ENCODE results near the gene GTPBP2.
"Not testable (repeated sequence)": the region's sequence is repeated elsewhere in the genome, so short reads cannot be mapped to it uniquely, and the experiment has no call there.

Gene GTPBP2

DNA sequence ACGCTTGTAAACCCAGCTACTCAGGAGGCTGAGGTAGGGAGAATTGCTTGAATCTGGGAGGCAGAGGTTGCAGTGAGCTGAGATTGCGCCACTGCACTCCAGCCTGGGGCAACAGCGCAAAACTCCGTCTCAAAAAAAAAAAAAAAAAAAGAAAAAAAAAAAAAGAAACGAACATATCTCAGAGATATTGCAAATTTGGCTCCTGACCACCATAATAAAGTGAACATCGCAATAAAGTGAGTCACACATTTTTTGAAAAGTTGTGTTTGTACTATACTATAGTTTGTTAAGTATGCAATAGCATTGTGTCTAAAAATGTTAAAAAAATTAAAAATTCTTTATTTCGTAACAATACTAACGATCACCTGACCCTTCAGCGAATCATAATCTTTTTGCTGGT, 29.1 kb upstream of the GTPBP2 start:
- no peak for DNase-seq

DNA sequence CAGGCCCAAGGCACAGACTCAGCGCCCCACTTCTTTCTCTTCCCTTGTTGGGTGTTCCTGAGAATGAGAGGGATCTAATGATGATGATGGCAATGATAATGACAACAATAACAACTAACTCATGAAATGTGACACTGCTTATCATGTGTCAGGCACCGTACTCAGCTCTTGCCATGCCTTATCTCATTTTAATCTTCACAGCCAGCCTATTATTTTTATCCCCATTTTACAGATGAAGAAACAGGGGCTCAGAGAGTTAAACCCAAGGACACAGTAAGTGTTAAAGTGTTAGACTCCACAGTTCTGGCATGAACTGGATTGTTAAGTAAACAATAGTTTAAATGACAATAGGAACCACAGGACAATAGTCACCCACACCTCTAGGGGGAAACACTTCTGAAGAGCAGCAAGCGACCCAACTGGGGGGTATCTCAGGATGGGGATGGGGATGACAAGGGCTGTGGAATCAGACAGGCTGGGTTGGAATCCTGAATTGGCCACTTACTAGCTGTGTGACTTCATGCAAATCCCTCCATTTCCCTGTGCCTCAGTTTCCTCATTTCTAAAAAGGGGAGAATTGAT, 28.2 kb upstream of the GTPBP2 start:
- DNase-seq: no peak

DNA sequence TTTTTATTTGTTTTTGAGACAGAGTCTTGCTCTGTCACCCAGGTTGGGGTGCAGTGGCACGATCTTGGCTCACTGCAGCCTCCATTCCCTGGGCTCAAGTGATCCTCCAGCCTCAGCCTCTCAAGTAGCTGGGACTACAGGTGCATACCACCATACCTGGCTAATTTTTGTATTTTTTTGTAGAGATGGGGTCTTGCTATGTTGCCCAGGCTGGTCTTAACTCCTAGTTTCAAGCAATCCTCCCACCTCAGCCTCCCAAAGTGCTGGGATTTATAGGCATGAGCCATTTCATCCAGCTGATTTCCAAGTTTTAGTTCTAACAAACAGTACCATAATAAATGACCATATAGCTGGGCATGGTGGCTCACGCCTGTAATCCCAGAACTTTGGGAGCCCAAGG, 23.8 kb upstream of the GTPBP2 start:
- DNase-seq: not testable (repeated sequence)

DNA sequence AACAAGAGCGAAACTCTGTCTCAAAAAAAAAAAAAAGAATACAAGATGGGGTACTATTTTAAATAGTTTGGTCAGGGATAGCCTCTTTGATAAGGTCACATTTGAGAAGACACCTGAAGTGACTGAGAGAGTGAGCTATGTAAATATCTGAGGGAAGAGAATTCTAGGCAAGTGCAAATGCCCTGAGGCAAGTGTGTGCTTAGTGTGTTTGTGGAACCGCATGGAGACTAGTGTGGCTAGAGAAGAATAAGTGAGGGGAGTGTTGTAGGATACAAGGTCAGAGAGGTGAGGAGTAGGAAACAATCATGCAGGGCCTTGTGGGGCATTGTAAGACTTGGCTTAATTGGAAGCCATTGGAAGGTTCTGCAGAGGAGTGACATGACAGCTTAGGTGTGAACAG, 19.2 kb upstream of the GTPBP2 start:
- DNase-seq: no peak

DNA sequence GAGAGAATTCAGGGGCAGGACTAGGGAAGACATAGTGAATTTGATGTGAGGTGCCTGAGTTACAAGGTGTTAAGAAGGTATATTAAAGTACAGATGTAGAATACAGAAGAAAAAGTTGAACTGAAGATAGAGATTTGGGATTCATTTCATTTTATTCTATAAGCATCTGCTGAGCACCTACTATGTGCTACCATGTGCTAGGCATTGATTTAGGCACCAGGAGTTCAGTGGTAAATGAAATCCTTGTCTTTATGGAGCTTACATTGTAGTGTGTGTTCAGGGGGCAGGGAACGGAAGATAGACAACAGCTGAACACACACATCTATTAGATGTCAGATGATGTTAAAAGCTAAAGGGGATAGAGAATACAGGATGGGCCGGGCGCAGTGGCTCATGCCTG, 18.5 kb upstream of the GTPBP2 start:
- no peak for DNase-seq

DNA sequence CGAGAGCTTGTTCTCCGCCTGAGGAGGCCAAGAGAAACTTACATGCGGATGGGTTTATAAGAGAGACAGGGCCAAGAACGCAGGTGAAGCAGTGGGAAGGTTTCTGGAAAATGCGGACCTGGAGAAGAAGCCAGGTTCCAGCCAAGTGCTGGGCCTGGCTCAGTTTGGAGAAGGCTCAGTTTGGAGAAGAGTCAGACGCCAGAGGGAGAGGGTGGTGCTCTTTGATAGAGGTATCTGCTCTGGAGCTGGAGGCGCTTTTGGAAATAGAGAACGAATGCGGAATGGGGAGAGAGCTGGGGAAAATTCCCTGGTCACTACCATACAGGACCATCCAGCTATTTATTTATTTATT, 16.5 kb upstream of the GTPBP2 start:
- no peak for DNase-seq

DNA sequence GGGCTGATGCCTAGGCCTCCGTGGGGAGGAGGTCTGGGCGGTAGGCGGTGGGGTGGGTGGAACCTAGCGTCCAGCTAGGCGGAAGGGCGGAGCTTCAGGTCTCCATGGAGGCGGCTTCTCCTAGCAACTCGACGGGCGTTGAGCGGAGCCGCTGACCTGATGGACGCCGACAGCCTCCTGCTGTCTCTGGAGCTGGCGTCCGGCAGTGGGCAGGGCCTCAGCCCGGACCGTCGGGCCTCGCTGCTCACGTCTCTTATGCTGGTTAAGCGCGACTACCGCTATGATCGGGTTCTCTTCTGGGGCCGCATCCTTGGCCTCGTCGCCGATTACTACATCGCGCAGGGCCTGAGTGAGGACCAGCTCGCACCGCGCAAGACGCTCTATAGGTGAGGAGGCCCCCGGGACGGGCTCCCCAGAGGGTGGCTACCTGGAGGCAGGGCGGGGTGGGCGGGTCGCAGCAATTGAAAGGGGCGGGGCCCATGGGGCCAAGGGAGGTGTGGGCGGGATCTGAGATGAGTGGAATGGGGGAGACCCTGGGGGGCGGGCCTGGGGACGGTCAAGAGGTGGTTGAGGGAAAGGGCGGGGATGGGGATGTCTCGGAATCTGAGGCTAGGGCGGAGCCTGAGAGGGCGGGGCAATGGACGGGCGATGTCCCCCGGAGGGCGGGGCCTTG, 16.0 kb upstream of the GTPBP2 start, which contains the start of gene RSPH9:
Gene RSPH9 (plus strand): TSS at position 97 of the 673 bp plus-strand sequence. CDS start 63 bp downstream, at position 160.
- no peak for DNase-seq

DNA sequence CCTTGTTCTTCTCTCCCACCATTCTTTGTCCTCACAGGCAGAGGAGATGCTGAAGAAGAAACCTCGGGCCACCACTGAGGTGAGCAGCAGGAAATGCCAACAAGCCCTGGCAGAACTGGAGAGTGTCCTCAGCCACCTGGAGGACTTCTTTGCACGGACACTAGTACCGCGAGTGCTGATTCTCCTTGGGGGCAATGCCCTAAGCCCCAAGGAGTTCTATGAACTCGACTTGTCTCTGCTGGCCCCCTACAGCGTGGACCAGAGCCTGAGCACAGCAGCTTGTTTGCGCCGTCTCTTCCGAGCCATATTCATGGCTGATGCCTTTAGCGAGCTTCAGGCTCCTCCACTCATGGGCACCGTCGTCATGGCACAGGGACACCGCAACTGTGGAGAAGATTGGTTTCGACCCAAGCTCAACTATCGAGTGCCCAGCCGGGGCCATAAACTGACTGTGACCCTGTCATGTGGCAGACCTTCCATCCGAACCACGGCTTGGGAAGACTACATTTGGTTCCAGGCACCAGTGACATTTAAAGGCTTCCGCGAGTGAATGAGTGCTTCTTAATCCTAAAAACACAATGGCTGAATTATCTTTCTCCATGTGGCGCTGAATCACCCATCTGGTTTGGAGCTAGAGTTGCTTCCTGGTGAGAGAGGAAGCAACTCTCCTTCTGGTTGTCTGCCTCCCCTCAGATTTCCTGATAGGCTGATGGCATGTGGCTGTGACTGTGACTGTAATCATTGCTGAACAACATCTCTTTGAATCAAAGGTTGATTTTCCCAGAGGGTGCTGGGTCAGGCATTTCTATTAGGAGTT, 11.1 kb upstream of the GTPBP2 start:
- no peak for DNase-seq

DNA sequence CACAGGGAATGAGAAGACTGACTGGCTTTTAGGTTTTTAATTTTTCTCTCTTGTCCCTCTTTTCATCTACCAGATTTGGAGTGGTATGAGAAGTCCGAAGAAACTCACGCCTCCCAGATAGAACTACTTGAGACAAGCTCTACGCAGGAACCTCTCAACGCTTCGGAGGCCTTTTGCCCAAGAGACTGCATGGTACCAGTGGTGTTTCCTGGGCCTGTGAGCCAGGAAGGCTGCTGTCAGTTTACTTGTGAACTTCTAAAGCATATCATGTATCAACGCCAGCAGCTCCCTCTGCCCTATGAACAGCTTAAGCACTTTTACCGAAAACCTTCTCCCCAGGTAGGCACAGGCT, 7.2 kb upstream of the GTPBP2 start:
- DNase-seq: no peak

DNA sequence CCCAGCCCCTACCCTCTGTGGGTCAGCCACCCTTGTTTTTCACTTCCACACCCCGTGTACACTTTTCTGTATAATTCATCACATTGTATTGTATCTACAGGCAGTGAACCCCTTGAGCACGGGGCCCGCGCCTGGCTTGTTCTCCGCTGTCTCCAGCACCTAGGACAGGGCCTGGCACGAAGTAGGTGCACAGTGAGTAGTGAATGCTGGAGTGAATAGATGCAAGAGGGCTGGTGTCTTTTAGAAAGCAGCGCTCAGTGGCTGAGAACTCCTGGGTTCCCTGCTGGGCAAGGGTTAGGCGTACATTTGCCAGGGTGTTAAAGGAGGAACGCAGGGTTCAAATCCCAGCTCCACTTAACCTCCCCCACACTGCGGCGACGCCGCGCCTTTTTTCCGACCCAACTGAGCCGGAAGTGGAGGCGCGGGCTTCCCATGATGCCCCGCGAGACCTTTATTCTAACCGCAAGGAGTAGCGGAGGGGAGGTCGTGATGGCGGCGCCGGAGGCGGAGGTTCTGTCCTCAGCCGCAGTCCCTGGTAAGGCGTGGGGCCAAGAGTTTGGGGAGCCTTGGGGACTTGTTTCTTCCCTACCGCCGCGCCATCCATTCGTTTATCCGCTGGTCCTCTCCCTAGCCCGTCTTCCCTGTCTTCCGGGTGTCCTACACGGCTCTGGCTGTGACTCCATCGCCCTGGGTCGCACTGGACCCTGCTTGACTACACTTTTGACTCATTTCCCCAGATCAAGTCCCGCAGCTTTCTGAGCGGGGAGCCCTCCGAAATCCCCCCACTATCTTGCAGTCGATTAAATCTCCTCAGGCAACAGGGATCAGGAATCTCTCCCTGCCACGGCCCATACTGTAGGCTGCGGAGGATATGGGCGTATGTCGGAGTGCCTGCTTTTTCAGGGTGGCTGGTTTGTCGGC, 6.6 kb upstream of the GTPBP2 start, which contains the start of gene MAD2L1BP:
Gene MAD2L1BP (plus strand): TSS at position 454 of the 921 bp plus-strand sequence. CDS start 36 bp downstream, at position 490.
- peak; percentile 87 for DNase-seq

DNA sequence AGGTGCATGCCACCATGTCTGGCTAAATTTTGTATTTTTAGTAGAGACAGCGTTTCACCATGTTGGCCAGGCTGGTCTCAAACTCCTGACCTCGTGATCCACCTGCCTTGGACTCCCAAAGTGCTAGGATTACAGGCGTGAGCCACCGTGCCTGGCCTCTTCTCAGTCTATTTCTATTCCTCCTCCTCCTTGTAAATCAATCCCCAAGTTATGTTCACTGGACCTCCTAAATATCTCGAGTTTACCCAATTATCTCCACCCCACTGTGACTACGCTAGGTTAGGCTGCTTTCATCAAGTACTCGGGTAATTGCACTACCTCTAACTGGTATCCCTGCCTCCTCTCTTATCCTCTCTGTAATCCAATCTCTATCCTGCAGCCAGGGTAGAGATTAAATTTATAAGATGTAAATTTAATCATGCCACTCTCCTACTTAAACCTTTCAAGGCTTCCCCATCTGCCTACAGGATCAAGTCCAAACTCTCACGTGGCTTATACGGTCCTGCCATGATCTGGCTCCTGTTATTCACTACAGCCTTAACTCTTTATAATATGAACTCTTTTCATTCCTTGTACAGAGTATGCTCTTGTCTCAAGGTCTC, 5.7 kb upstream of the GTPBP2 start:
- no peak for DNase-seq

DNA sequence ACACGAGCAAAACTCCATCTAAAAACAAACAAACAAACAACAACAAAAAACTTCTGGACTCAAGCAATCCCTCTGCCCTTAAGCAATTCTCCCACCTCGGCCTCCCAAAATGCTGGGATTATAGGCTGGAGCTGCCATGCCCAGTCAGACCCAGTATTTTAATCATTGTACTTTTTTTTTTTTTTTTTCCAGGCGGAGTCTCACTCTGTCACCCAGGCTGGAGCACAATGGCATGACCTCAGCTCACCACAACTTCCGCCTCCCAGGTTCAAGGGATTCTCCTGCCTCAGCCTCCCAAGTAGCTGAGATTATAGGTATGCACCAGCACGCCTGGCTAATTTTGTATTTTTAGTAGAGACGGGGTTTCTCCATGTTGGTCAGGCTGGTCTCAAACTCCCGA, 3.9 kb upstream of the GTPBP2 start:
- not testable (repeated sequence) for DNase-seq

DNA sequence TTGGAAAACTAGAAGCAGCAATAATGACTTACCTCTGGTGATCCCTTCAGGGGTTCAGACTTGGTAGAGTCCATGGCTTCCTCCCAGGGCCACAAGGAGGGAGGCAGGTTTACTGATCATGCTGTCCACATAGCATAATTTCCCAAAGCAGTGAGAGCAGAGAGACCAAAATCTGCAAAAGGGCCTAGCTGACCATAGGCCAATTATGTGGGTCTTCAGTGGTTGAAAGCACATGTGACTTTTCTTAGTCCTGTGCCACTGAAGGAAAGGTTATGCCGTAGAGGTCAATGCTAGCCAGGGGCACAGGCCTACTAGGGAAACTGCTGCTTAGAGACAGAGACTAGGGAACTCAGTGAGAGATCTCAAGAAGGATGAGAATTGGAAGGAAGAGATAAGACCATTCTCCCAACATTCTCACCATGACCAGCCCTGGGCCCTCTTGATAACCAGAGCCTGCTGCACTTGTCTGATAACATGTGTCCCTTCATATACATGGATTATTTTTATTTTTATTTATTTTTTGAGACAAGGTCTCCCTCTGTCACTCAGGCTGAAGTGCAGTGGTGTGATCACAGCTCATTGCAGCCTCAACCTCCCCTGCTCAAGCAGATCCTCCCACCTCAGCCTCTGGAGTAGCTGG, 2.0 kb upstream of the GTPBP2 start:
- DNase-seq: no peak

DNA sequence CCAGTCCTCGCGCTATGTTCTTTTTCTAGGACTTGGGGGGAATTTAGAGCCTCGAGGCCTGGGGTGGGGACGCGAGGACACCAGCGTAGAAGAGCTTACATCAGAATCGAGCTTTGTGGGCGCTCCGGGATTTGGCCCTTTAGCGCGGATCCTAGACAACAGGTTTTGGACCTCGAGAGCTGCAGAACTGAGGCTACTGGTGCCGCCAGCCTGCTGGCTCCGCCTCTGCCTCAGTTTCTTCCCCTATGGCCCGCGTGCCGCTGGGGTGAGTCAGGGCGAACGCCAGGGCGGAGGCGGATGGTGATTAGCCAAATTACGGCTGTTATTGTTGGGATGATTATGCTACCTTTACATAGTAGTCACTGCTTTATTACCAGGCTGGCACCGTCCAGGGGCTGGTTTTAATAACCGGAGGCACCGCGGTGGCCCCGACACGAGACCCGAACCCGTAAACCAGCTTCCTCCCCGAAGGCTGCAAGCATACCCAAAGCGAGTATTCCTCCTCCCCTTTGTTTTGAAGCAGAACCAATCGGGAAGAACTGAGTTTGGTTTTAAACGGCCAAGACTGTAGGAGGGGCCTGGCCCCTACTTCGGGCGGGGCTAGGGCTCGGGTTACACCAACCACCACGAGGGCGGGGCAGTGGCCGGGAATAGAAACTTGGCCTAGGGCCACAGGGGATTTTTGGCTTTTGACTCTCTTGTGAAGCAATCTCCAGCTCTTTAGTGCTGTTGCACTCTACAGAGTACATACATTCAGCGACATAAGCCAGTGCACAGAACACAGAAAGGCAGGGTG, 639 bp upstream of the GTPBP2 start:
- DNase-seq: peak; percentile 96

DNA sequence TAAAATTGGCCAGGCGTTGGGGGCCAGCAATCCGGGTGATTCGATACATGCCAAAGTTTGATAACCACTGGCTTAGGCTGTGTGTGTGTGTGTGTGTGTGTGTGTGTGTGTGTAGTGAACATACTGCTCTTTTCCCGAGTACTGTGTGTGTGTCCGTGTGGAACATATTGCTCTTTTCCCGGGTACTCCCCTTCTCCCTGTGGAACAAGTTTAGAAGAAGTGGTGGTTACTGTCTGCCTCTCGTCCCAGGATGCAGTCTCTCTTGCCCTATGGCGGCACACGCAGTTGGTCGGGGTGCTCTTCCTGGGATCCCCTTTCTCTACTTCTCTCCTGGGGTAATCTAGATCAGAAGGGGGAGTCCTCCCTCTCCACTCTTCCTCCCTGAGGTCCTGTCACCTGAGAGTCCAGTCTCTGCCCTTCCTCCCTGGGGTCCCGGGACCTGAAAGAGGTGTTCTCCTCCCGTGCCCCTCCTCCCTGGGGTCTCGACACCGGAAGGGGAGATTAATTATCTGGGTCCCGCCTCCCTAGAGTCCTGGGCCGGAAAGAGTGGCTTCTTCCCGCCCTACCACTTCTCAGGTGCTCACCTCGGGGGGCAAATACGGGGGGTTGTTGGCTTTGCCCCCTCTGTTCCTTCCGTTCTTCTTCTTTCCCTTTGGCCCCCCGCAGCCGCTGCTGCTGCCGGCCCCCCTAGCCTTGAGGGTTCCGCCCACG, 516 bp downstream of the GTPBP2 start:
- peak; percentile 63 for DNase-seq

DNA sequence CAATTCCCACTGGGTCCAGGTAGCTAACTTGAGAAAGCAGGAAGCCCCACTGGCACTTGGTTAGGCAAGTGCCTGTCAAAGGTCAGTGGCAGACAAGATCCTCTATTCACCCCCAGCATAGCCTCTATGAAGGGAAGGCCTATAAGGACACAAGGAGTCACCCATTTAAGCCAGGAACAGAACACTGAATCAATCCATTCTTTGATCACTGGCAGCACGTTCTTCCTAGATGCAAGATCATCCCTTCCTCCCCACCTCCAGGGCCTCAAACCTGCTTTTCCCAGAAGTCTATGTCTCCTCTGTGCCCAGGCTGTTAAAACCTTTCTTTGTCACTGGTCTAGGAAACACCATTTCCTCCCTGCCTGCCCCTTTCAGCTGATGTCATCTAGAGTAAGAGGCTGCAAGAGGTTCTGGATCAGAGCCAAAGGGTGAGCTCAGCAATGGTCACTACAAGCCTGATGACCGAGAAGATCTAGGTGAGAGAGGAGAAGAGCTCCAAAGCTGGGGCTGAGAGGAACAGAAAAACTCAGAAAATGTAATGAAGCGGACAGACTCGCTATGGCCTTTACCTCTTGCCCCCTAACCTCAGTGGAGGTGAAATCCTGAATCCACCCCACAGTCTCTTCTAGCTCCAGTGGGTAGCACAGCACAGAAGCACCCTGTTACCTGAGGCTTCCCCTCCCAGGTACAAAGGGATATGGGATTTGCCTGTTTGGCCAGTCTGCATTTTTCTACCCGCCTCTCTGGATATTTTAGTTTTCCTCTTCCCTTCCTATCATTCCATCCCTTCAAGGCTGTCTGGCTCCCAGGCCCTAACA, 1.8 kb downstream of the GTPBP2 start:
- no peak for DNase-seq

DNA sequence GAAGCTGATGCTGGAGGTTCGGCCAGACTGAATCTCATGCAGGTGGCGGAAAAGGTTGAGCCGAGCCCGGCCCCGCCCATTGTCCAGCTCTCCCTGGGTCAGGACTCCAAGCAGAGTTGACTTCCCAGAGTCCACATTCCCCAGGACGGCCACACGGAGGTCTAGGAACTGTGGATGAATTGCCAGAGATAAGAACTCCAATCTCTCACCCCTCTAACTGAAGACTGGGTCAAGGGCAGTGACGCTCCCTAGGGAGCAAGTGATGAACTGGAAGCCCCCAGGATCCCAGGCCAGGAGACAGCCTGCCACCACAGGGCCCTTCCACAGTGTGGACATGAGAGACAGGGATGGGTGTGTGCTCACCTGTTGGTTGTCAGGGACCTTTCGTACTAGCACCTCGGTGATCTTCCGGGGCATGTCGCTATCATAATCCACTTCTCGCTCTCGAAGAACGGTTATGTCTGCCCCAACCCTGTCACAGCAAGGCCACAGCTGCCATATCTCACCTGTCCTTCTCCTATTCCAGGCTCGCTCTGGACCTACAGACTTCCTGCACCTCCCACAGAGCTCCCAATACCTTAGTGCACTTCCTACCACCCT, 3.6 kb downstream of the GTPBP2 start:
- no peak for DNase-seq

DNA sequence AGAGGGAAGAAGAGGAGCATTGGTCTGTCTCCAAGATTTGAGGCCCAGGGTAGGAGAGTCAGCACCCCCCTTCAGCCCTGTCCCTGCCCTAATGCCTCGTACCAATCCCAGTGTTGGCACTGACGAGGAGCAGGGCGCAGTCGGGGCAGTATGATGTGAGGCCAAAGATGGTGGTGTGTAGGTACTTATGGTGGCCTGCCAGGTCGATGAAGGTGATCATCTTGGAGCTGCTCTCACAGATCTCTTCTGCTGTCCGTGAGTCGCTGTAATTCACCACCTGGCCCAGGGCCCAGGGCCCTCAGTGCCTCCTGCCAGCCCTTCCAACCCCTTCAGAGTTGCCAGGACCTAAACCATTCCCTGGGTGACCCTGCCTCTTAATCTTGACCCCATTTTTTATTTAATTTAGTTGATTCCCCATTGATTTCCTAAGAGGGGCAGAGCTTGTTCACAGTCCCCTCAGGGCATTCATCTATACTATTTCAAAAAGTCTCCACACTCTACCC, 4.2 kb downstream of the GTPBP2 start:
- no peak for DNase-seq

Data from NCI-H2171 (cell line).